GM12878 (cell line): Measurements from ENCODE around the gene MED13L. TPM values are rescaled to one million over a fixed set of nuclear protein-coding genes. Genes with fewer than 3 reads are reported as not detected.
A peak's percentile ranks its signal among the peaks of the same experiment; 100 is the strongest.

Experiments used
- ATAC-seq: fragments of 200-7000 bp; cut with Tn5 transposase; 3 replicates; pipeline ENCODE4 v1.9.1; 2020; ENCODE audit warnings: mild to moderate bottlenecking, moderate library complexity
- BruUV-seq: library from RNA; stranded (reverse); fragments of 400-500 nt; replicated peaks from 2 replicates; lab custom pipeline; 2021; lab: Mats Ljungman, UMichigan
- CTCF ChIA-PET: fragments of 300-600 bp; sonication (Branson Sonifier 250); formaldehyde crosslinking; extraction: SDS; loops from one replicate; lab custom pipeline; 2021; ENCODE audit warnings: inconsistent platforms; lab: Yijun Ruan, JAX
- POLR2A ChIA-PET: fragments of 350-600 bp; formaldehyde crosslinking; extraction: SDS; loops from one replicate; lab custom pipeline; 2021; ENCODE audit warnings: inconsistent platforms; lab: Charles Lee
- RAD21 ChIA-PET: fragments of 300-600 bp; sonication (Branson Sonifier 250); formaldehyde crosslinking; loops from one replicate; lab custom pipeline; 2023; ENCODE audit warnings: antibody characterized with exemption; ENCODE audit not compliant: unreplicated experiment; lab: Charles Lee
- SMC1A ChIA-PET: fragments of 300-600 bp; sonication (Branson Sonifier 250); formaldehyde crosslinking; loops from one replicate; lab custom pipeline; 2023; ENCODE audit not compliant: unreplicated experiment, uncharacterized antibody; lab: Charles Lee
- DNase-seq: peaks from one replicate; pipeline ENCODE4 v3.0.0-alpha.2; 2011; ENCODE audit warnings: low read depth, low spot score
- FAIRE-seq: peaks from 3 replicates; lab custom pipeline; 2011; peaks lifted over from hg19 to GRCh38; lab: Jason Lieb, UNC
- H2AFZ ChIP-seq: 2 replicates; pipeline ENCODE4 v1.6.0; 2011; ENCODE audit warnings: low read depth, low read length, control low read depth; ENCODE audit not compliant: control insufficient read depth
- H3K27ac ChIP-seq: 2 replicates; pipeline ENCODE4 v1.5.1; 2011; ENCODE audit warnings: control low read depth; ENCODE audit not compliant: control insufficient read depth, insufficient read depth
- H3K27me3 ChIP-seq, 2 experiments: replicated peaks in 1 of 2; 2 replicates each; pipeline versions ENCODE4 v1.6.0 to v1.6.1; 2011; ENCODE audit warnings: low read length in 1 of 2; ENCODE audit not compliant: control insufficient read depth in 2 of 2, insufficient read depth in 2 of 2
- H3K36me3 ChIP-seq, 2 experiments: 2 replicates each; pipeline ENCODE4 v1.5.1; 2011; ENCODE audit warnings: low read length in 1 of 2; ENCODE audit not compliant: control insufficient read depth in 2 of 2, insufficient read depth in 2 of 2
- H3K4me1 ChIP-seq: 2 replicates; pipeline ENCODE4 v1.6.1; 2011; ENCODE audit warnings: mild to moderate bottlenecking, low read length, moderate library complexity, mixed read lengths; ENCODE audit not compliant: control insufficient read depth, insufficient read depth
- H3K4me2 ChIP-seq: 2 replicates; pipeline ENCODE4 v1.6.0; 2011; ENCODE audit warnings: control low read depth; ENCODE audit not compliant: control insufficient read depth, insufficient read depth
- H3K4me3 ChIP-seq: fragments of 200-600 bp; sonication (generic); 2 replicates; pipeline ENCODE4 v1.5.1; 2016
- H3K79me2 ChIP-seq: 2 replicates; pipeline ENCODE4 v1.6.0; 2011; ENCODE audit warnings: low read length; ENCODE audit not compliant: control insufficient read depth, insufficient read depth
- H3K9ac ChIP-seq: 2 replicates; pipeline ENCODE4 v1.8.0; 2011; ENCODE audit warnings: low read length, control low read depth, mixed read lengths; ENCODE audit not compliant: control insufficient read depth, insufficient read depth
- H3K9me3 ChIP-seq: replicated peaks from 3 replicates; pipeline ENCODE4 v1.5.1; 2011; ENCODE audit warnings: mild to moderate bottlenecking, low read length; ENCODE audit not compliant: control insufficient read depth, insufficient read depth
- H4K20me1 ChIP-seq: 2 replicates; pipeline ENCODE4 v1.6.0; 2011; ENCODE audit not compliant: control insufficient read depth, insufficient read depth
- NFXL1 ChIP-seq: fragments of 450-650 bp; IDR thresholded peaks from 2 replicates; pipeline ENCODE4 v1.6.1; 2017; ENCODE audit warnings: antibody characterized with exemption, mild to moderate bottlenecking, borderline replicate concordance
- RUNX3 ChIP-seq: IDR thresholded peaks from 2 replicates; pipeline ENCODE4 v1.6.1; 2012; ENCODE audit warnings: low read length, inconsistent platforms
- SUPT20H ChIP-seq: IDR thresholded peaks from 2 replicates; pipeline ENCODE4 v1.6.1; 2011; ENCODE audit warnings: low read depth, mild to moderate bottlenecking, low read length, moderate library complexity, borderline replicate concordance; ENCODE audit not compliant: control insufficient read depth
- ZNF274 ChIP-seq: IDR thresholded peaks from one replicate; pipeline ENCODE4 v1.8.0; 2011; ENCODE audit not compliant: insufficient read length, insufficient read depth
- WGBS: methylation state at CpG from one replicate; pipeline ENCODE4 v1.1.6; 2016; ENCODE audit warnings: low lambda C conversion rate; ENCODE audit not compliant: insufficient replicate concordance, insufficient coverage; ENCODE audit errors: missing lambda C conversion rate; 5-methylcytosine and 5-hydroxymethylcytosine counted together
- in situ Hi-C: fragments of 300-500 bp; cut with MboI; formaldehyde crosslinking; loops from 9 replicates; pipeline ENCODE4 v1.14.3; 2018; ENCODE audit warnings: mixed read lengths
- intact Hi-C: fragments of 100-400 bp; cut with micrococcal nuclease; formaldehyde crosslinking; loops from one replicate; pipeline ENCODE4 v1.14.2; 2022; ENCODE audit not compliant: unreplicated experiment
- polyA plus RNA-seq, 11 experiments: library from polyadenylated mRNA; depleted of rRNA in 4 of 11; unstranded in 6 of 11; stranded (reverse) in 5 of 11; fragments of >200 nt; fragmentation: Nextera tagmentation in 4 of 11; fragmentation: Illumina TruSeq in 1 of 11; extraction: Ambion mirVana in 4 of 11; extraction: Trizol in 1 of 11; gene quantifications; 1 replicate in 1 of 11; 2 replicates in 10 of 11; pipeline versions ENCODE4 v1.2.1 to v1.2.3, GENCODE V29; 2011 to 2016; ENCODE audit warnings: inconsistent platforms in 2 of 11, missing spikeins in 2 of 11, low read depth in 1 of 11
- total RNA-seq, 4 experiments: library from RNA; depleted of rRNA in 3 of 4; stranded (reverse); fragments of >200 nt in 3 of 4; fragmentation: Illumina TruSeq in 1 of 4; extraction: Trizol in 1 of 4; gene quantifications; 2 replicates each; pipeline versions ENCODE4 v1.2.1 to v1.2.3, GENCODE V29; 2013 to 2021
- TF ChIP-seq, protein P1 (sequence below): fragments of 450-650 bp; IDR thresholded peaks from 2 replicates; pipeline ENCODE4 v1.6.1; 2016; ENCODE audit warnings: mild to moderate bottlenecking

MED13L gene
- total and polyA plus RNA-seq, 10 of the 15 experiments (the other 5 are each of a cell fraction or from before 2014, with no cell fraction given): 3.7 to 30.1 (median 9.1) TPM

DNA sequence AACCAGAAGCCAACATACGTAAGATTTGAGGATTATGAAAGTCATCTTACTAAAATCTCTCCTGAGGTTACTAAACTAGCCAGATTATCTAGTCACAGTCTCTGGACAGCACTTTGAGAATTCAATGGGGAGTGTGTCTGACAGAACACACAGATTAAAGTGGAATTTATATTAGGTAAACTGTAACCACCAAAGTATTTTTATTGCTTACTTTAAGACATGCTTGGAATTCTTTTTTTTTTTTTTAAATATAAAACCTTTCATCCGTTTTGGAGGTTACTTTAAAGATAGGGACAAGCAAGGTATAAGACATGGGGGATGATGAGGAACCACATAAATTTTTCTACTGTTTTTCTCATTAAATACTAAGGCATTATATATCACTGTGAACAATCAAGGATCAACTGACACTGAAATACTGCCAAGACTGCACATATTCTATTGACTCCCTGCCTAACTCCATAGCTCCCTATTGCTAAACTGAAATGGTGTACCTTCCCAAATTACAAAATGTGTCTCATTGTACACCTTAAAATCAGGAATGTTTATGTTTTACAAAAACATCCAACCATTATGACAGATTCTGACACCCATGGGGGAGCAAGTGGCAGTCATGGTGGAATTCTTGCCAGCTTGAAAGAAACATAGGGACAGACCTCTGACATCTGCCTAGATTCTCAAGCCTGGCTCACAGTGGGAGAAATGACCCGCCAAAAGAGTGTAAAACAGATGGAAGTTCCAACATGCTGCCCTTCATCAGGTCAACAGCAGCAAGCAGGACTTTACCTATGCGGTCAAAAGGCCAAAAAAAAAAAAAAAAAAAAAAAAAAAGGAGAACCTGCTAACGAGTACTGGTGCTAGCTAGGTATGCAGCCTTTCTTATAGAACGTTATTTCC, 239.3 kb downstream of the MED13L start:
- Histone ChIP-seq H3K9me3 (no peaks in the 10 kb centered on the region), H3K27ac (no peak overlapping the region), H3K4me3 (no peak overlapping the region), H3K9ac (no peak overlapping the region), H3K4me2 (no peak overlapping the region), H3K4me1 (no peaks in the 10 kb centered on the region), H3K79me2 (no peaks in the 10 kb centered on the region), H4K20me1 (no peaks in the 10 kb centered on the region), H3K36me3 (no peaks in the 10 kb centered on the region), H2AFZ (no peak overlapping the region), H3K27me3 (no peaks in the 10 kb centered on the region)
- WGBS: 35% methylated on average over 5 of the region's 6 CpGs
- SMC1A ChIA-PET: interaction anchor here (0.7 kb wide), 1 partner anchor 135 kb away, joined by 3 read pairs; no protein-coding TSS in a partner anchor
- TF ChIP-seq RUNX3 (peak; percentile 14; the same call in 1 of the 2 replicates), NFXL1 (no peak), SUPT20H (no peak), ZNF274 (no peak)
- TF ChIP-seq, protein P1, sequence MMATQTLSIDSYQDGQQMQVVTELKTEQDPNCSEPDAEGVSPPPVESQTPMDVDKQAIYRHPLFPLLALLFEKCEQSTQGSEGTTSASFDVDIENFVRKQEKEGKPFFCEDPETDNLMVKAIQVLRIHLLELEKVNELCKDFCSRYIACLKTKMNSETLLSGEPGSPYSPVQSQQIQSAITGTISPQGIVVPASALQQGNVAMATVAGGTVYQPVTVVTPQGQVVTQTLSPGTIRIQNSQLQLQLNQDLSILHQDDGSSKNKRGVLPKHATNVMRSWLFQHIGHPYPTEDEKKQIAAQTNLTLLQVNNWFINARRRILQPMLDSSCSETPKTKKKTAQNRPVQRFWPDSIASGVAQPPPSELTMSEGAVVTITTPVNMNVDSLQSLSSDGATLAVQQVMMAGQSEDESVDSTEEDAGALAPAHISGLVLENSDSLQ: no peak
- CTCF ChIA-PET: interaction anchor here (0.6 to 1.2 kb wide), 5 partner anchors 16 to 109 kb away, joined by 3 to 5 read pairs (median 3); no protein-coding TSS in a partner anchor
- no TSS peak for BruUV-seq
- in situ Hi-C loops: no loop called here
- intact Hi-C loops: no loop called here
- RAD21 ChIA-PET: no interaction called here
- POLR2A ChIA-PET: interaction anchor here (0.6 kb wide), 1 partner anchor 220 kb away, joined by 4 read pairs; no protein-coding TSS in a partner anchor
- FAIRE-seq: no peak
- DNase-seq: no peak
- ATAC-seq: no peak
